Jurkat, Clone E6-1 (cell line): ENCODE measurements around the gene NCOR1.

Source experiments
- DNase-seq: peaks from one replicate; pipeline ENCODE4 v3.0.0-alpha.2; 2011; ENCODE audit warnings: low read depth, low spot score
- H3K4me3 ChIP-seq: 2 replicates; pipeline ENCODE4 v1.5.1; 2011; ENCODE audit warnings: mild to moderate bottlenecking, low read length, control low read depth, moderate library complexity

Gene NCOR1

GRCh38 chr17:16108386-16108785 lies 106.9 kb downstream of the NCOR1 start:
- H3K4me3 ChIP-seq, result no peak overlapping the region
- no peak for DNase-seq

- no peak for DNase-seq
- H3K4me3 ChIP-seq, result no peak overlapping the region
Measured at GRCh38 chr17:16107165-16107770, 108.1 kb downstream of the NCOR1 start.

- no peak for DNase-seq
- no peak overlapping the region for H3K4me3 ChIP-seq
Measured at GRCh38 chr17:16106161-16106891, 109.0 kb downstream of the NCOR1 start.

- H3K4me3 ChIP-seq, result no peak overlapping the region
- no peak for DNase-seq
Measured at GRCh38 chr17:16104189-16104588, 111.1 kb downstream of the NCOR1 start.

- no peak overlapping the region for H3K4me3 ChIP-seq
- no peak for DNase-seq
Measured at GRCh38 chr17:16101440-16101839, 113.9 kb downstream of the NCOR1 start.

GRCh38 chr17:16100737-16101400 lies 114.5 kb downstream of the NCOR1 start:
- DNase-seq, result no peak

GRCh38 chr17:16091773-16092172 lies 123.6 kb downstream of the NCOR1 start:
- DNase-seq, result no peak
- no peak overlapping the region for H3K4me3 ChIP-seq

More at GRCh38 chr17:16100737-16101400, 114.5 kb downstream of the NCOR1 start:
- no peak overlapping the region for H3K4me3 ChIP-seq

GRCh38 chr17:16086957-16087356 lies 128.4 kb downstream of the NCOR1 start:
- no peak overlapping the region for H3K4me3 ChIP-seq
- no peak for DNase-seq

- DNase-seq, result no peak
- no peak overlapping the region for H3K4me3 ChIP-seq
Measured at GRCh38 chr17:16085066-16085699, 130.2 kb downstream of the NCOR1 start.

- H3K4me3 ChIP-seq, result no peak overlapping the region
- no peak for DNase-seq
Measured at GRCh38 chr17:16083223-16083622, 132.1 kb downstream of the NCOR1 start.

GRCh38 chr17:16081507-16082087 lies 133.7 kb downstream of the NCOR1 start:
- H3K4me3 ChIP-seq, result no peak overlapping the region
- DNase-seq, result no peak

- no peak overlapping the region for H3K4me3 ChIP-seq
- no peak for DNase-seq
Measured at GRCh38 chr17:16080366-16080765, 135.0 kb downstream of the NCOR1 start.

- no peak overlapping the region for H3K4me3 ChIP-seq
- DNase-seq, result no peak
Measured at GRCh38 chr17:16075949-16076348, 139.4 kb downstream of the NCOR1 start.

- DNase-seq, result no peak
Measured at GRCh38 chr17:16074423-16074822, 140.9 kb downstream of the NCOR1 start.

GRCh38 chr17:16073845-16074244 lies 141.5 kb downstream of the NCOR1 start:
- no peak for DNase-seq
- H3K4me3 ChIP-seq, result no peak overlapping the region

More at GRCh38 chr17:16074423-16074822, 140.9 kb downstream of the NCOR1 start:
- no peak overlapping the region for H3K4me3 ChIP-seq

GRCh38 chr17:16072031-16072430 lies 143.3 kb downstream of the NCOR1 start:
- no peak for DNase-seq
- no peak overlapping the region for H3K4me3 ChIP-seq

GRCh38 chr17:16068323-16068722 lies 147.0 kb downstream of the NCOR1 start:
- DNase-seq, result no peak

GRCh38 chr17:16066125-16066524 lies 149.2 kb downstream of the NCOR1 start:
- no peak overlapping the region for H3K4me3 ChIP-seq
- no peak for DNase-seq

More at GRCh38 chr17:16068323-16068722, 147.0 kb downstream of the NCOR1 start:
- H3K4me3 ChIP-seq, result no peak overlapping the region

- no peak for DNase-seq
- no peak overlapping the region for H3K4me3 ChIP-seq
Measured at GRCh38 chr17:16061631-16062030, 153.7 kb downstream of the NCOR1 start.
